GM19043 (cell line): ENCODE measurements around the gene RGSL1.

ENCODE experiments used
- ATAC-seq: cut with Tn5 transposase; IDR thresholded peaks from one replicate; pipeline ENCODE4 v1.9.1; 2021; ENCODE audit warnings: low read depth; ENCODE audit not compliant: unreplicated experiment

The RGSL1 gene

DNA sequence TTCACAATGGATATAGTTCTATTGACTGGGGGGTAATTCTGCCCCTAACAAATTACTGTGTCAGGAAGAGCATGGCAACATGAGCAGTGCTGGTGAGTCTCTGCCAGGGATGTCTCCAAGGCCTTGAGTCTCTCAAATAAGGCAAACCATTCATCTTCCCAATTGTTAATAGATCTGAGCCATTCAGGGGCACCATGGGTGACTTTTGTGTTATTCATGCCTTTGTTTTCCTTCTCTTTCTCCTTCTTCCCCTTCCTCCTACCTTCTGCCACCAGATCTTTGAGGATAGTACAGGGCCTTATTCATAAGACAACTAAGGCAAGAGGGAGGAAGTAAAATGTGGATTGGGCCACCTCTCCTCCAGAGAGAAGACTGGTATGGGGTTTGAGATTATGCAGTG, at the start of gene RGSL1:
Gene RGSL1, plus strand, starts transcription at position 60 of the 400 bp plus-strand sequence. Its CDS starts 20 bp downstream, at position 80.
- ATAC-seq = no peak

DNA sequence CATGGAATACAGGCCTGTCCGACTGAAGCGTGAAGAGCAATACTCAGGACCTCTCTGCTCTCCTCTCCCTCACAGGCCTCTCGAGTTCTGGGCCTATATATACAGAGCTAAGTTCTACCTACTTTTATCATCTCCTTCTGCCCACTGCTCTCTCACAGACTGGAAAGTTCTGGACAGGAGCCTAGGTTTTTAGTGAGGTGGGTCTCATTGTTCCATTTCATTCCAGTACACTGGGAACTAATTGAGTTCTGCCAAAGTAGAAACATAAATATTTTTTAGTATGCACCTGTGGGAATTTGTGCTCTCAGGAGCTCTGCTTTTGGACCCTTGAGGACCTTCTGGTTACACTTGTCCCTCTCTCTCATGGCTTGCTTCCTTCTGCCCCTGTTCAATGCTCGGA, 49.4 kb upstream of the RGSL1 start, which contains the start of gene TEDDM1:
Gene TEDDM1, minus strand, starts transcription at position 101 of the 400 bp plus-strand sequence. CDS start 182 bp downstream, outside the sequence.
- no peak for ATAC-seq

DNA sequence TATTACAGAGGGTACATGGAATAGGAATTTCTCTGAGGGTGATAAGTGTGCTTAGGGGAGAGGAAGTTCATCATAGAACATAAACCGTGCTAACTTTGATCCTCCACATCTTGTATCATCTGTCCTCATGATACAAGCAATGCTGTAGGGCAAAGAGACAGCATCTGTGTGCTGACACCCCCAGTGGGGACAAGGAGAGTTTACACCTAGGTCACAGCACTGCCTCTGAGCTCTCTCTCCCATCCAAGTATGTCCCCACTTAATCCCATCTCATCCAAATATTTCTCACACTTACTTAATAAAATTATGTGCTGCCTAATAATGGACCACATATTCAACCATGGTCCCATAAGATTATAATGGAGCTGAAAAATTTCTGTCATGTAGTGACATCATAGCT, 45.2 kb upstream of the RGSL1 start:
- no peak for ATAC-seq

DNA sequence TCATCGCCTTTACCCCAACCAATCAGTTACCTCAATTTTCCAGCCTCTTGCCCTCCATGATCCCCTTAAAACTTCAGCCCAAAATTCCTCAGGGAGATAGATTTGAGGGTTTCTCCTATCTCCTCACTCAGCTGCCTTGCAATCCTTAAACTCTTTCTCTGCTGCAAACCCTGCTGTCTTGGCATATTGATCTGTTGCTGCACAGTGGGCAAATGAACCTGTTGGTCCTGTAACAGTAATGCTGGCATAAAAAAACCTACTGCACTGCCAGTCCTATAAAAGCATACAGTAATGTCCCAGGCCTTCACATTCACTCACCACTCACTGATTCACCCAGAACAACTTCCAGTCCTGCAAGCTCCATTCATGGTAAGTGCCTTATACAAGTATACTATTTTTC, 44.4 kb upstream of the RGSL1 start:
- ATAC-seq = no peak

DNA sequence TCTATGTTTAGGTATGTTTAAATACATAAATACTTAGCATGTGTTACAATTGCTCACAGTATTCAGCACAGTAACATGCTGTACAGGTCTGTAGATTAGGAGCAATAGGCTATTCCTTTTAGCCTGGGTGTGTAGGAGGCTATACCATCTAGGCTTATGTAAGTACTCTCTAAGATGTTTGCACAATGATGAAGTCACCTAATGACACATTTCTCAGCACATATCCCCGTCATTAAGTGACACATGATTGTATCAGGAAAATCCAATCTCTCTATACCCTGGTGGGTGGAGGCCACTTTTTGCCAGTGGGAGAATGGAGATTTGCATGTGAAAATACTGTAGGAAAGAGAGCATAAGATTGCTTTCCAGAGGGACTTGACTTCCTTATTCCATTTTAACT, 43.9 kb upstream of the RGSL1 start:
- ATAC-seq = no peak

DNA sequence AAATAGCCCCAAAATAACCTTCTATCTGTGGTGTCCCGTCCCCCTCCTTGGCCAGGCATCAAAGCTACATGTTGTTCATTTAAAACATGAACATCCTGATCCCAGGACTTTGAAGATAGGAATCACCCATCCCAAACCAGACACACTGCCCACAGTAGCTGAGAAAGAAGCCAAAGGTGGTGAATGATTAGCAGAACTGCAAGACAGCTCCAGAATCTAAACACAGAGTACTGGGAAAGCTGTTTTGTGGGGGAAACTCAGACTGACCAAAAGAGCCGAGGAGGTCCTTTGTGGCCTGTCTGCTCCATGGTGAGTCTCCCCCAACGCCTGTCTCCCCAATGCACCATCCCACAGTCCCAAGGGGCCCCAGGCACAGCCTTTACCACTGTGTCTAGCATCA, 42.2 kb upstream of the RGSL1 start:
- ATAC-seq = no peak

DNA sequence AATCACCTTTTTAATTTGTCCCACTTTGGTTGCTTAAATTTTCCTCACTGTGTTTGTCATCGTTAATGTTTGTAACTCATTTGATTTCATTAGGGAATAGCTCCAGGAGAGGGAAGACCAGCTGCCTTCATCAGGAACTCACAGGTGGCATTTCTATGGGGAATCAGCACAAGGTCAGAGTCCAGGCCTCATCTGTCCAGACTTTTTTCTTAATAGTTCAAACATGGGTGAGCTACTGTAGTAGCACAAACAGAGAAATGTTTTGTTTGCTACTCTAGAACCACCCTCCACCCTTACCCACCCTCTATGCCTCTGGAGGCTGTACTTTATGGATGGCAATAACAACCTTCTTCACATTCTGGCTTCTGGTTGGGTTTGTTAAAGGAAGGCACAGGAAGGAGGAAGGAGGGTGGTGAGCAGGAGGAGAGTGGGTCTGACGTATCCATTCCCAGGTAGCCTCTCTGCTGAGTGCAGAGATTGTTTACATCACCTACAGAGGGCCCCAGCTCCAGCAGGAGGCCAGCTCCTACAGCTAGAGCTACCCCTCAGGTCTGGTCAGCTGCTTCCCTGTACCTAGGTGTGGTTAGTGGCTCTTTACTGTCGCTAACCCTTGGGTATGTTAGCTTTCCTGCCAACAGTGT, 41.4 kb upstream of the RGSL1 start:
- no peak for ATAC-seq

DNA sequence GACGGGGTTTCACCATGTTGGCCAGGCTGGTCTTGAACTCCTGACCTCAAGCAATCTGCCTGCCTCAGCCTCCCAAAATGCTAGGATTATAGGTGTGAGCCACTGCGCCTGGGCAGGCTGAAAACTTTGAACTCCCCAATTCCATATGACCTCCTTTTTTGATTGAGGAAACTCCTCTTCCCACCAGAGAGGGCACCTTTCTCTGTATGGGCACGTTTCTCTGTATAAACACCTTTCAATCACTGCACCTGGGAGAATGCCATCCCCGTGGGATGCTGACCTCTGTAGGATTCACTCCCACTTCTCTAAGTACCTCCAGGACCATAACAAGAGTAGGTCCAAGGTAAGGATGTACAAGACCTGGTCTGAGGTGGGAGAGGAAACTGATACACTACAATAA, 39.8 kb upstream of the RGSL1 start:
- ATAC-seq = no peak

DNA sequence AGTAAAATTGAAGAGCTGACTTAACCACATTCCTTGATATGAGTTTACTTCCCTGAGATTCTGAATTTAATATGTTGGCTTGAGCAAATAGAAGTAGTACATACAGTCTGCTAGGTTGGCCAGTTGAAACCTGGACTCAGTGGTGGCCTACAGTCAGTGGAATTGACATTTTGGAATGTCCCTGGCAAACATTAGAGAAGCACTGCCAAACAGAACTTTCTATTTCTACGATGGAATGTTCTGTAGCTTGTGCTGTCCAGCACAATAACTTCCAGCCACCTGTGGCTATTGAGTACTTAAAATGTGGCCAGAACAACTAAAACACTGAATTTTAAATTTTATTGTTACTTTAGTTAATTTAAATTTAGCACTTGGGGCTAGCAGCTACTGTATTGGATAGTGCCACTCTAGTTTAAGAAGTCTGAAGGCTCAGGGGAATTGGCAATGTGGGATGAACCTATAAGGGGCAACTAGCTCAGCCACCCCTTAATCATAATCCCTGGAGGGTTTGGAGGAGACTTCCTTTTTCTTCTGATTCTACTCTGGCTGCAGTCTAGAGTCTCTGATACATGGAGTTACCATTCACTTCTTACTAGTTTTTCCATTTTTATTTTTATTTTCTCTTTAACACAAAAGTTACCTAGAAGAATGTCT, 39.2 kb upstream of the RGSL1 start:
- ATAC-seq = no peak

DNA sequence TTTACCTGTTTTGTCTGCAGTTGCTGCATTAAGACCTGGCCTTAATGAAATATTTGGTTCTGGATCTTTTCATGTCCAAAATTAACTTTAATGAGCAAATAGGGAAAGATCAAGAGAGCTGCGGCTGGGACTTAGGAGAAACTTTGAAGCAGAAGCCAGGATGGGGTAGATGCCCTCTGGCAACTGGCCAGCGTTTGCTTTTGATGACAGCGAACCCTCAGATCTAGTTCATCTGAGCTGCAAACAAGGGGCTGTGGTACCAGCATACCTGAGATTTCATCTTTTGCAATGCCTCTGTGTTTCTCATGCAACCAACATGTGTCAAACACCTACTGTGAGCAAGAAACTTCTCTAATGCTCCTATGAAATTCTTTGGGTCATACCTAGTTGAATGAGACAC, 36.5 kb upstream of the RGSL1 start:
- ATAC-seq = no peak

DNA sequence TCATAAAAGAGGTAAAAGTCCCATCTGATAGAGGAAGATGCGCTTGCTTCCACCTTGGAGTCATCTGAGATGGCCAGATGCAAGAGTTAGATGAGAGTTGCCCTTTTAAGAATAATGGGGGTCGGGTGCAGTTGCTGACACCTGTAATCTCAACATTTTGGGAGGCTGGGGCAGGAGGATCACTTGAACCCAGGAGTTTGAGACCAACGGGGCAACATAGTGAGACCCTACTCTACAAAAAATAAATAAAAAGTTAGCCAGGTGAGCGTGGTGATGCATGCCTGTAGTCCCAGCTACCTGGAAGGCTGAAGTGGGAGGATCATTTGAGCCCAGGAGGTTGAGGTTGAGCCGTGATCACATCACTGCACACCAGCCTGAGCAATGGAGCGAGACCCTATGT, 36.0 kb upstream of the RGSL1 start:
- ATAC-seq = no peak

DNA sequence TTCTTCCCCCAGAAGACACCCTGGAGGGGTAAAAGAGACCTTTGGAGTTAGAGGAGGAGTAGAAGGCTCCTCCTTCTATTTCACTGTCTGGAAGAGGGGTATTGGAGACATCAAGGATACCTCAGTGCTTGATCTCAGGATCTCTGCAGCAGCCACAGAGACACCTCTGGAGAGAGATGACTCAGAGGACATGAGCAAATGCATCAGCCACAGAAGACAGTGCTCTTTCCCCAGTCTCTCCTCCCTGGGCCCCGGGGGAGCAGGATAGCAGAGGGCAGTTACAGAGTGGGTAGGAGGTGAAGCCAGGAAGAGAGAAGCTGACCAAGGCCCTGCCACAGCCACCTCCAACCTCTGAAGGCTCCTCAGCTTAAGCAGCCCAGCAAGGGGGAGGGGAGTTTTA, 34.2 kb upstream of the RGSL1 start:
- ATAC-seq = no peak

DNA sequence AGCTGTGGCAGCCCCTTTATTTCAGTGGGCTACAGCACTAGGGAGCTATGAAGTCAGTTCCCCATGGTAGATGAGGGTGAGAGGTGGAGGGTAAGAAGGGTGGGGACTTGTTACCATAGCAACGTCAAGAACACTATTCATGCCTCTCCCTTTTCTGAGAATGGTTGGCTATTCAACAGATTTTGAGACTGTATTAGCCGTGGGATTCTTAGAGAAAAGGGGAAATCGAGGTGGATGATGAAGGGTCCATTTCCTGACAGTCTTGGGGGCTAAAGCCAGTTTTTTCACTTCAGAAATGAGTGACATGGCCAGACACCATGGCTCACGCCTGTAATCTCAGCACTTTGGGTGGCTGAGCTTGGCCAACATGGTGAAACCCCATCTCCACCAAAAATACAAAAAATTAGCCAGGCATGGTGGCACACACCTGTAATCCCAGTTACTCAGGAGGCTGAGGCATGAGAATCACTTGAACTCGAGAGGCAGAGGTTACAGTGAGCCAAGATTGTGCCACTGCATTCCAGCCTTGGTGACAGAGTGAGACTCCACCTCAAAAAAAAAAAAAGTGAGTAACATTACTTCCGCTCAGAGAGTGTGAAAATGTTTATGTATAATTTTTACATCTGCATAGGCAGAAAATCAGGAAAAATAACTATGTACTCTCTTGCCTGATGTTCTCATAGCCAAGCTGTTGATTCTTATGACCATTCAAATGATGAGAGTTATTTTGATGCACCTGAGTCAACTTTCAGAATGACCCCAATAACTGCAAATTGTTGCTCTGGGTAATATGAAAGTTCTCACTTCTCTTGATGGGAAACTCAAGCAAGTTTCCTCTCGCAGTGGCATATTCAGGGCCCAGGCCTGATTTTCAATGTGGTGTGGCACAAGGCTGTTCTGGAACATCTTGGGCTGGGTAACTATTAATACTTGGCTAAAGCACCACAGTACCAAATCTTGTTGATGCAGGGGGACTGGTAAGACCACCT, 23.2 kb upstream of the RGSL1 start:
- ATAC-seq = peak; percentile 65

DNA sequence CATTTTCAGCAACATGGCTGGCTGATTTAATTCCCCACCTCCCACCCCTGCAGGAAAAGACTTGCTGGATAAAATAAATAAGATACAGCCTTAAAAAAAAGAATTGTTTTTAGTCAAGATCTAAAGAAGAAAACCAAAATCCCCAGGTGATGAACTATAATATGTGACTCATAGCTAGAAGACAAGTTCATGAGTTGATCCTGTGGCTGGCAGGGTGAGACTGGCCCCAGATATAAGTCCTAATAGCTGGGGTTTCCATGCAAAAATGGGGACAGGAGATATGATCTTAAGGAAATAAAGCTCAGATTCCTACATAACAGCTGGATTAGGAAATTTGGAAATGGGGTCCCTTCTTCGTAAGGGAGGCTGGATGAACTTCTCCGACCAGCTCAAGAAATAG, 21.9 kb upstream of the RGSL1 start:
- no peak for ATAC-seq

DNA sequence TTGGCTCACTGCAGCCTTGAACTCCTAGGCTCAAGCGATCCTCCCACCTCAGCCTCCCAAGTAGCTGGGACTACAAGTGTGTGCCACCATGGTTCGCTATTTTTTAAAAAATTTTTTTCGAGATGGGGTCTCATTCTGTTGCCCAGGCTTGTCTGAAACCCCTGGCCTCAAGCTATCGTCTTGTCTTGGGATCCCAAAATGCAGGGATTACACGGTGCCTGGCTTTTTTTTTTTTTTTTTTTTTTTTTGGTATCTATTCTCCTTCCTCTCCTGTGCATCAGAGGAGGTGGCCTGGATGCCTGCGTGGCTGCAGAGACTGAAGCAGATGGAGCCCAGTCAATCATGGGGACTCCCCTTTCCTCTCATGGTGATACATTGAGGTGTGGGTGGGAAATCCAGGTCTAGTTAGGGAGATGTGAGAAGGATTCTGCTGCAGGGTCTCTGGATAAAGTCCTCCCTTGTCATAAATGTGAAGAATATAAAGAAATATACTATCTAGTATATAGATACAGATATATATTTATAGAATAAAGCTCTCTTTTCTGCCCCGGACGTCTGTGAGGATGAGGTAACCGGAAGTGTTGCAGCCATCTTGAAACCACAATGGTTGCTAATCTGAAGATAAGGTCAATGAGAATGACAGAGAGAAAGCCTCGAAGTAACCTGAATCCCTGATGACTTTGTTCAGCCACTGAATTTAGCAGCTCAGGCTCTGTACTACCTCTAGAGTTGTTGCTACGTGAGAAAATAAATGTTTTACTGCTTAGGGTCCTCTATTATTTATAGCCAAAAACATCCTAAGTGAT, 19.5 kb upstream of the RGSL1 start:
- ATAC-seq = no peak

DNA sequence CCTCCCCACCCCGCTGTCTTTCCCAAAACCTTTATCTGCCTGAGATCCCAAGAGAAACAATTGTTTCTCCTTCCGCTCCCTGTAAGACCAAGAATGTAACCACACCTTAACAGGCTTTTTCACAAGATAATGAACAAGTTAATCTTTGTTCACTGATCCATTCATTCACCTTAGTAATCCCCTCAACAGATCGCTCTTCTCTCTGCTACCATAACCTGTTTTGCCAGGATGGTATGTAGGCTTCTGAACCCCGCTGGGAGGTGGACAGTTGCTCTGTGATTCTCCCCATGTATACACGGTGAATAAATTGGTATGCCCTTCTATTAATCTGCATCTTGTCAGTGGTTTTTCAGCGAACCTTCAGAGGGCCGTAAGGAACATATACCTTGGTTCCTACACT, 18.7 kb upstream of the RGSL1 start:
- ATAC-seq = no peak

DNA sequence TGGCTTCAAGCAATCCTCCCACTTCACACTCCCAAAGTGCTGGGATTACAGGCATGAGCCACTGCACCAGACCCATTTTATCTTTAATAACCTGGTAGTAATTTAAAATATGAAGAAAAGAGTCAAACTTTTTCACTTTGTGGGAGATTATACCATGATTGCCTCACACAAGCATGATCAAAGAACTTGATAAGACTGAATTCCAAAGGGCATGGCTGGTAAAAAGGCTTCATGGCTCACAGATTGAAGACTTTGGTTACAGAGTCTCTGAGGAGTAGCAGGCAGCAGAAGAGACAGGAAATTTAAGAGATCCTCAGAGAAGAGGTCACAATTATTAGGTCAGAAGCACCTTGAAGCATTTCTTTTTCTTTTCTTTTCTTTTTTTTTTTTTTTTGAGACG, 16.4 kb upstream of the RGSL1 start:
- no peak for ATAC-seq

DNA sequence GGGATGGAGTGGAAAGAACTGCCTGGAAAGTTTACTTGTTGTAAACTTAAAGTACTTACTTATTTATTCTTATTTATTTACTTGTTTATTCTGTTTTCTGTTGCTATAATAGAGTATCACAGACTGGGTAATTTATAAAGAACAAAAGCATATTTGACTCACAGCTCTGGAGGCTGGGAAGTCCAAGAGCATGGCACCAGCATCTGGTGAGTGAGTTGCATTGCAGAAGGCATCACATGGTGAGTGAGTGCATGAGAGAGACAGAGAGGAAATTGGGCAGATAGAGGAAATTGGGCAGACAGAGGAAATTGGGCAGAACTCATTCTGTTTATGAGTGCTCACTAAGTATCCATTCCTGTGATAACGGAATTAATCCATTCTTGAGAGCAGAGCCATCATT, 11.6 kb upstream of the RGSL1 start:
- no peak for ATAC-seq

DNA sequence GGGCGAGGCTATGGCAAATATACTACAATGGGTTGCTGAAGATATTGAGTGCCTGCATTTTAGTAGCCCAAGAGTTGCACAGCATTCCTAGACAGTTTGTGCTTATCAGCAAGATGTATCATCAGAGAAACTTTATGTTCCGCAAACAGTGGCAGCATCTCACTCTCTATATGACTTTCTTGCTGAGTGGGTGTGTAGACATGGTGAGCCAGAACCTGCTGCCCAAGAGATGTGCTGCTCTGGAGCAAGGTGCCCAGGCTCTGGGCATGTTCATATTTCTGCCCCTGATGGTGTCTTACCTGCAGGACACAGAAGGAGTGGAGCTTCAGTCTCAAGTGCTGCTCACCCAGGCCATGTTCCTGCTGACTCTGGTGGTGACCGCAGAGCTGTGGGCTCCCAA, 8.2 kb upstream of the RGSL1 start:
- ATAC-seq = no peak

DNA sequence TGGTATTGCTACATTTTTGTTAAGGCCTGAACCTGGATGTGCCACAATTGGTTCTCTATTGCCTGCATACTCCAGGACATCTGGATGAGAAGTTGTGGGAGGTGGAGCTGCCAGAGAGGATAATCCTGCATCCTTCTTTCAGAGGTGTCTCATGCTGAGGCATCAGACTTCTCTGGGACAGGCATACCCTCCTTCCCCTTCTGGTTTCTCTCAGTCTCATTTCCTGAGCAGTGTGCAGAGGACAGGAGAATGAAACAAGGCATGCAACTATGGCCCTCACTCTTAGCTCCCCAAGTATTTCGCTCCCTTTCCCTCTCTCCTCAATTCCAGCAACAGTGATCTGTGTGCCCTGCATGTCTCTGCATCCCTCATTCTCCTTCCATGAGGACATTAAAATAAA, 7.6 kb upstream of the RGSL1 start:
- no peak for ATAC-seq

DNA sequence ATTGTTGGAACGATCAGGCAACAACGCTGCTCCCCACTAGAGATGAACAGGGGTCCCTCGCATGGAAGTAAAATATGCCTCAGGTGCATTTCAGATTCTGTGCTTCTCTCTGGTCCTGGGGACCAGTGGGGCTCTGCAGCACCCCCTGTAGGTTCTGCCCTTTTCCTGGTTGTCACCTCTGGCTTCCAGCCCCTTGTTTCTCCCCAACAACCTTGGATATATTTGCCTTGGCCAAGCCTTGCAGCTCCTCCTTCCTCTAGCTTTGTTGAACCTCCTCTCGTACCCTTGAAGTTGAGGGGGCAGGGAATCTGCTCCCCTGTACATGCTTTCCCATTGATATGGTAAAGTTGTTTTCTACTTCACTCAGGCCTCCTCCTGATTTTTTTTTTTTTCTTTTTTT, 5.4 kb upstream of the RGSL1 start:
- no peak for ATAC-seq
